ENCODE results near the gene GEMIN4. TPM values are rescaled to one million over a fixed set of nuclear protein-coding genes. Genes with fewer than 3 reads are reported as not detected.
"Not testable (repeated sequence)": the region's sequence is repeated elsewhere in the genome, so short reads cannot be mapped to it uniquely, and the experiment has no call there.

Gene GEMIN4
- polyA plus RNA-seq, 1 donor: 12.6 TPM

DNA sequence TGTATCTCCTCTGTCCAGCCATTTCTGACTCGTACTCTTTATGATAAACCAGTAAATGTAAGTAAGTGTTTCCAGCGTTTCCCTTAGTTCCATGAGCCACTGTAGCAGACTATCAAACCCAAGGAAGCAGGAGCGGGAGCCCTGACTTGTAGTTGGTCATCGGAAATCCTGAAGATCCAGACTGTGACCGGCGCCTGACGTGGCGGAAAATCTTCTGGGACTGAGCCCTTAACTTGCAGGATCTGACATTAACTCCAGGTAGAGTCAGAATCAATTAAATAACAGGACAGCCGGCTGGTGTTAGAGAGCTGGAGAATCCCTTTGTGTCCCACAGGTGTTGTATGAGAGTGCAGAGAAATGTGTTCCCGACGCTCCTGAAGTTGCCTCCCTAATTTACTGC, 26.0 kb upstream of the GEMIN4 start:
- DNase-seq (ENCODE audit: low read depth): no peak

DNA sequence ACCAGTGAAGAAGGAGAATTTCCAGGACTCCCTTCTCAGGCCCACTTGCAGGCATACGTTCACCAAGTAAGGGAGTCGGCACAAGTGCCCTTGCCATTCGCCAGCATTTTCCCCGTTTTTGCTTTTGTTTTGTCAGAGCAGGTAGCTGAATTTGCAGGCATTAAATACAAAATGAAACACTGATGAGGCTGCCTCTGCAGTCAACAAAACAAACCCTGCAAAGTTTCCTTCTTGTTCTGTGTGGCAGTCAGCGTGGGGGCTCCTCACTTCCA, 22.2 kb upstream of the GEMIN4 start:
- DNase-seq (ENCODE audit: low read depth): no peak

DNA sequence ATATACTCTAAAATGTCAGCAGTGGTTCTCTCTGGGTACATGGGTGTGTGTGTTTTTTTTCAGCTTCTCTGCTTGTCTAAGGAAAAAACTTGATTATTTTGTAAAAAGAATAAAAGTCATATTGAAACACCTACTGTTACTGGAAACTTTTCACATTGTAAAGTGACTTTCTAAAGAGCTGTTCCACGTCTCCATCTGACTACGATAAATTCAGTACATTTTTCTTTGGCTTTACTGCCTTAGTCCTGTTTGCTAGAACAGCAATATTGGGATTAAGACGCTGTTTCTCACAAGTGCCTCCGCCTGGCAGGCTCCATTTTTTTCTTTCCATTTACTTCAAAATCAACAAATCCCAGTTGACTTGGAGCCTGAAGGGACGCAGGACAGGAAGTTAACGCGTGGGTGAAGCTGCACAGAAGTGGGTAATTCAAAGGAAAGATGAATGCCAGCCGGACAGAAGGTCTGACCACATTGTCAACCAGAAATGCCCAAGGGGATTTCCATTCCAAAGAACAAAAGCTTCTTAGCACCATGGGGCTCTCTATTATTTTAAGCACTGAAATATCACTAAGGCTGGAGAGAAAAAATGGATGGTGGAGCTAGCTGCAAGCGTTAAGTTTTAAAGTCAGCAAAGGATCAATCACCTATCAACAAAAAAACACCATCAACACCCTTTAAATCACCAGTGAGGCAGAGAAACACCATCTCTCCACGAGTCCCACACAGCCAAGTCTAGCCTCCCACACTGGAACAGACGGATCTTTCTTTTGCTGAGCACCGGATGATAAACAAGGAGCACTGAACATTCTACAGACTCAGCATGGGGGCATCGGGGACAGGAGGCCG, 21.6 kb upstream of the GEMIN4 start:
- DNase-seq (ENCODE audit: low read depth): no peak

DNA sequence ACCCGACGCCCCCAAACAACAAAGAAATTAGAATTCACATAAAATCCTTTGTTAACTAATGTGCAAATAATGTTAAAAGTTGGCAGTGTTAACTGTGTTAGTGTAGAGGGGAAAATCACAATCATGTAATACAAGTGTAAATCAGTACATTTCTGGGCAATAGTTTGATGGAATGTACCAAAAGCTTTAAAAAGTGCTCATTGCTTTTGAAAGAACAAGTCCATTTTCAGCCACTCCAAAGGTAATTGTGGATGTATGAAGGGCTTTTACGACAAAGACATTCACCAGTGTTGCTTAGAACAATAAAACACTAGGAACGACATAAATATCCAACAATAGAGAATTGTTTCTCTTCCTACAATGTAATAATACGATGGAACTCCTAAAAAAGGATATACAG, 21.0 kb upstream of the GEMIN4 start:
- DNase-seq (ENCODE audit: low read depth): no peak

DNA sequence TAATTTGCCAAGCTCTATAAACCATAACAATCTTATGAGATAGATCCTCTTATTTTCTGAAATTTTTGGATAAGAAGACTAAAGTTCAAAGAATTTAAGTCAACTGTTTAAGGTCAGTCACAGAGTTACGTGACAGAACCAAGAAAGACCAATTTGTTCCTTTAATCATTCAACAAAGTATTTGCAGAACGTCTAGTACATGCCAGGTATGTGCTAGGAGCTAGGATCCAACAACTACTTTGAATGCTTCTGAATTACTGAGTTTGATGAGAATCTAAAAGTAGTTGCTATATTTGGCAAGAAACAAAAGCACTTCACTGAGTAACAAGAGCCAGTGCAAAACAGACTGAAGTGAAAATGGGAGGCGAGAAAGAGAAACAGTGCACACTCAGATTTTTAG, 15.0 kb upstream of the GEMIN4 start:
- no peak for DNase-seq (ENCODE audit: low read depth)

DNA sequence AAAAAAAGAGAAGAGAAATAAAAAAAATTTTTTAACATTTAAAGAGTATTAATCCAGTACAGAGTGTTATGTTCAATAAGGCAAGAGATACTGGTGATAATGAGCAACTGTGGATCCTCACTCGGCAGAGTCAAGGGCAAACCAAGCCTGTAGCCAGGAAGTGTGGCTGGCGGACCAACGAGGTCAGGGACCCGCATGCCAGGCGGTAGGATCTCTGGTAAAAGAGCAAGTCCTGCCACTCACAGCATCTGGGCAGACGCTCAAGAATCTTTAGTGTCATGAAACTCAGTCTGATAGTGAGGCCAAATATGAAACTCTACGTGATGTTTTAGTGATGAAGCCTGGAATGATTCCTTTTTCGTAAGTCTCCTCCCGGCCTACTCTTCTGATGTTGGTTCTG, 8.3 kb upstream of the GEMIN4 start:
- no peak for DNase-seq (ENCODE audit: low read depth)

DNA sequence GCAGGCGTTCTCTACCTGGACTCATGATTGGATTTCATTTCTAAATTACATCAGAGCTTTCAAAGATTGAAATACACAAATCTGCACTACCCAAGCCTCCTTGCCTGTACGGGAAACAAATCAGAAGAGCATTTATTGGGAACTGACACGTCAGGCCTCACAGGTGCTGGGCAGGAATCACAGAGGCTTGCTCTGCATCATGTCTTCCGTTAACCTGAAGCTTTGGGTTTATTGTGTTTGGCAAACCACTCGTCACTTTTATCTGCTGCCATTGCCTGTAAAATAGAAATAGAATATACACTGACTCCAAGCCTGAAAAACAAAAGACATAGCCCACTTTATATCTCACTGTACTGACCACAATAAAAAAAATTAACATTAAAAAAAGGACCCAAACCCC, 7.9 kb upstream of the GEMIN4 start:
- DNase-seq (ENCODE audit: low read depth): no peak

DNA sequence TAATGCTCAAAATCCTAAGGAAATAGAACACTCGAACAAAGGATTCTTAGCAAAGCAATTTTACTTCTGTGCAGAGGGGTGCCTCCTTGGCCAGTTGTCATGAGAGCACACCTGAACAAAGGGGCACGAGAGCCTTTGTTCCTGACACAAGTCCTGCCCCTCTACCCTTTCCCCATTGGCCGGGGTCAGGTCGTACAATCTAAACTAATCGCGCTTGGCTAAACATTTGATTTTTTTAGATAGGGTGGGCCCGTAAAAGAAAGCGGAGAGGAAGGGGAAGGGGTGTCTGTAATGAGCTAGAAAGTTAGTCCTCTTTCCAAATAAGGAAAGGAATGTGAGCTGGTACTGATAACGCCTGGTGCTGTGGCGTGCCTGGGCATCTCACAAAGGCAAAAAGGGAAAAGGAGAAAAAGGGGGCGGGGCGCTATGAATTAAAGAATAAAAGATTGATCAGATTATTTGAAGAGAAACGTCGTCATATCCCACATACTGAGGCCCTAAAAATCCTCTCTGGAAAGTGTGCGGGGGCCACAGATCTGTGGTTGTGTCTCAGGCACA, 4.0 kb upstream of the GEMIN4 start:
- DNase-seq (ENCODE audit: low read depth): not testable (repeated sequence)

DNA sequence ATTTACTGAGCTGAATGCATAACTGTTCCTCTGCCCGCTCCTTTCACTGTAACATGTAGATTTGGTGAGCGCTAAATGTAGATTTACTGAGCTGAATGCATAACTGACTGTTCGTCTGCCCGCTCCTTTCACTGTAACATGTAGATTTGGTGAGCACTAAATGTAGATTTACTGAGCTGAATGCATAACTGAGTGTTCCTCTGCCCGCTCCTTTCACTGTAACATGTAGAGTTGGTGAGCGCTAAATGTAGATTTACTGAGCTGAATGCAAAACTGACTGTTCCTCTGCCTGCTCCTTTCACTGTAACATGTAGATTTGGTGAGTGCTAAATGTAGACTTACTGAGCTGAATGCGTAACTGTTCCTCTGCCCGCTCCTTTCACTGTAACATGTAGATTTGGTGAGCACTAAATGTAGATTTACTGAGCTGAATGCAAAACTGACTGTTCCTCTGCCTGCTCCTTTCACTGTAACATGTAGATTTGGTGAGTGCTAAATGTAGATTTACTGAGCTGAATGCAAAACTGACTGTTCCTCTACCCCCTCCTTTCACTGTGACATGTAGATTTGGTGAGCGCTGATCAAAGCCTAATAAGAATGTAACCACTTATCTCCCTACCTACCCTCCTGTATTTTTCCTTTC, 3.4 kb upstream of the GEMIN4 start:
- DNase-seq (ENCODE audit: low read depth): not testable (repeated sequence)

DNA sequence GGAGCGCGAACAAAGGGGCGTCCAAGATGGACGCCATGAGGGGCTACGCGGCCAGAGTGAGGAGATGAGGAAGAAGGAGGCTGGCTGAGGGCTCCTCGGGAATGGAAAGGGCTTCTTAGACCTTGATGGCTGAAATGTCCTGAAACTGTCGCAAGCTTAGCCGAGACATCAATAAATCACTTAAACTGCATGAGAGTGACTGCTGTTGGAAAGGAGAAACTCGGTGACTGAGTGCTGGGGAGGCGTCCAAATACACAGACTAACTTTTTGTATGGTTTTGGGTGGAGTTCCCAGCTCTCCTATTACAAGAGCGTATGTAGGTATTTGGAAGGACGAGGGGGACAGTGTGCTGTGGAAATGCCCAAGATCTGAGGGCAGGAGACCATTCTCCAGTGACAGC, 1.4 kb upstream of the GEMIN4 start:
- DNase-seq (ENCODE audit: low read depth): no peak

DNA sequence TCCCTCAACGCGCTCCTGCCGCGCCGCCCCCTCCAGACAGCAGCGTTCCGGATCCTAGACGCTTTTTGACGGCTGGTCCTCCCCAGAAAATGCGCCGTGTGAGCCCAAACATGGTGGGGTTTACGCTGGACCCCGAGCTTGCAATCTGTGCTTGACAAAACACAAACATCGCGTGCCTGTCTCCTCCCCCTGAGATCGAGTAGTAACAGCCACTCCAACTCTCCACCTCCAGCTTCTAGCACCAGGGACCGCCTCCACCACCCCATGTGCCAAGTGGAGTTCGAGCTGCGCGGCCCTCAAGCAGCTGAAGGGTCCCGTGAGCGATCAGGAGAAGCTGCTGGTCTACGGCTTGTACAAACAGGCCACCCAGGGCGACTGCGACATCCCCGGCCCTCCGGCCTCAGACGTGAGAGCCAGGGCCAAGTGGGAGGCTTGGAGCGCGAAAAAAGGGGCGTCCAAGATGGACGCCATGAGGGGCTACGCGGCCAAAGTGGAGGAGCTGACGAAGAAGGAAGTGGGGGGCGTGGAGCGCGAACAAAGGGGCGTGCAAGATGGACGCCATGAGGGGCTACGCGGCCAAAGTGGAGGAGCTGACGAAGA, 656 bp upstream of the GEMIN4 start:
- DNase-seq (ENCODE audit: low read depth): no peak

DNA sequence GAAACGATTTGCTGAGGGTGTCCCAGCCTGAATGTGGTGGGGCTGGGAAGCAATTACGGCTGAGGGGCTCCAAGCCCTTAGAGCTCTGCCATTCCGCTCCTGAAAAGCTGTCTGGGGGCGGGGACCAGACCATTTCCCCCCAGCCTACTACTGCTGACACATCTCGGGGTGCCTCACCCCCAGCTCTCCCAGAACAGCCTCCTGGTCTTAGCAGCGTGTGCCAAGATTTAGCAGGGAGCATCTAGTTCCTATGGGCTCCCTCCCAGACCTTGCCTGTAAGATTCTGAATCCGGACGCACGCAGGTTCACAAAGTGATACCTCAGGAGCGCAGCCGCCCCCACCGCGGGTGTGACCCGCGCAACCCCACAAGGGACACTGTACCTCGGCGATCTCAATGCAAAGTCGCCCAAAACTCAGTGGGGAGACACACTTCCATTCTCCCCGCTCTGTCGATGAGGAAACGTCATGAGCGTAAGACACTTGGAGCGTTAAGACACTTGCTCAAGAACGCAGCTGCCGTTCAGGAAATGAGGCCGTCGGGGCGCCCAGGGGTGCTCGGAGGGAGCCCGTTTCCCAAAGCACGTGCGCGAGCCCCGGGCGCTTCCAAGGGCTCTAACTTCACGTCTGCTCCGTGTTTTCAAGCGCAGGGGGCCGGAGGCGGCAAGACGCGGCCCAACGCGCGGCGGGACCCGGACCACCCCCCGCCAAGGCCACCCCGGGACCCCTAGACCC, 629 bp downstream of the GEMIN4 start:
- DNase-seq (ENCODE audit: low read depth): no peak

DNA sequence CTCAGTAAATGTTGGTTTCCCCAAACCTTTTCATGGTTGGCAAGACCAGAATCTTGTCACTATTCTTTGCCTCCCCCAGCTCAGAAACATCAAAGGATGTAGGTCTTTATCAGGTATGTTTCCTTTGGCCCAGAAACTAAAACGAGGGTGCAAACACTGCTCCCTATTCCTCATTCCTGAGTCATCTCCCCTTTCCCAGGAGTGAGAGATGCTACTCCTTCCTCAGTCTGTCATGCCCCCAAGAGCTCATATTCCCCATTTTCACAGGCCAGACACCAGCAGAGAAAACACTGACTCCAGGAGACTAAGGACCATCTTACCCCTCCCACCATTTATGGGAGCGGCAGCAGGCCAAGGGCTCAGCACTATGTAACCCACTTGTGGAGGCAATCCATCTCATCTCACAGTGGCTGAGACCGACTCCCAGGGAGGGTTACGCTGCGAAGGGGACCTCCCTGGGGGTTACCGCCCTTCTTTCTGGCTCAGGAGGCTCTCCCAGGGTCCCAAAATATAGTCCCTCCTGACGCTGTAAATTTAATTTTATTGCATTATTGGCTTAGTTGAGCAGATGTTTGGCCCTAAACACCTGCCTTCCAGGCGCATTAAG, 1.5 kb downstream of the GEMIN4 start:
- DNase-seq (ENCODE audit: low read depth): no peak

DNA sequence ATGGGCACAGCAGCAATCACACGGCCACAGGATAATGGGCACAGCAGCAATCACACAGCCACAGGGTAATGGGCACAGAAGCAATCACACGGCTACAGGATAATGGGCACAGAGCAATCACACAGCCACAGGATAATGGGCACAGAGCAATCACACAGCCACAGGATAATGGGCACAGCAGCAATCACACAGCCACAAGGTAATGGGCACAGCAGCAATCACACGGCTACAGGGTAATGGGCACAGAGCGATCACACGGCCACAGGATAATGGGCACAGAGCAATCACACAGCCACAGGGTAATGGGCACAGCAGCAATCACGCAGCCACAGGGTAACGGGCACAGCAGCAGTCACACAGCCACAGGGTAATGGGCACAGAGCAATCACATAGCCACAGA, 2.7 kb downstream of the GEMIN4 start:
- not testable (repeated sequence) for DNase-seq (ENCODE audit: low read depth)

DNA sequence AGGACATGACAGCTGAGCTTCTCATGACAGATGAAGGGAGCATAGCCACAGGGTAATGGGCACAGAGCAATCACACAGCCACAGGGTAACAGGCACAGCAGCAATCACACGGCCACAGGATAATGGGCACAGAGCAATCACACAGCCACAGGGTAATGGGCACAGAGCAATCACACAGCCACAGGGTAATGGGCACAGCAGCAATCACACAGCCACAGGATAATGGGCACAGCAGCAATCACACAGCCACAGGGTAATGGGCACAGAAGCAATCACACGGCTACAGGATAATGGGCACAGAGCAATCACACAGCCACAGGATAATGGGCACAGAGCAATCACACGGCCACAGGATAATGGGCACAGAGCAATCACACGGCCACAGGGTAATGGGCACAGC, 3.5 kb downstream of the GEMIN4 start:
- DNase-seq (ENCODE audit: low read depth): not testable (repeated sequence)

DNA sequence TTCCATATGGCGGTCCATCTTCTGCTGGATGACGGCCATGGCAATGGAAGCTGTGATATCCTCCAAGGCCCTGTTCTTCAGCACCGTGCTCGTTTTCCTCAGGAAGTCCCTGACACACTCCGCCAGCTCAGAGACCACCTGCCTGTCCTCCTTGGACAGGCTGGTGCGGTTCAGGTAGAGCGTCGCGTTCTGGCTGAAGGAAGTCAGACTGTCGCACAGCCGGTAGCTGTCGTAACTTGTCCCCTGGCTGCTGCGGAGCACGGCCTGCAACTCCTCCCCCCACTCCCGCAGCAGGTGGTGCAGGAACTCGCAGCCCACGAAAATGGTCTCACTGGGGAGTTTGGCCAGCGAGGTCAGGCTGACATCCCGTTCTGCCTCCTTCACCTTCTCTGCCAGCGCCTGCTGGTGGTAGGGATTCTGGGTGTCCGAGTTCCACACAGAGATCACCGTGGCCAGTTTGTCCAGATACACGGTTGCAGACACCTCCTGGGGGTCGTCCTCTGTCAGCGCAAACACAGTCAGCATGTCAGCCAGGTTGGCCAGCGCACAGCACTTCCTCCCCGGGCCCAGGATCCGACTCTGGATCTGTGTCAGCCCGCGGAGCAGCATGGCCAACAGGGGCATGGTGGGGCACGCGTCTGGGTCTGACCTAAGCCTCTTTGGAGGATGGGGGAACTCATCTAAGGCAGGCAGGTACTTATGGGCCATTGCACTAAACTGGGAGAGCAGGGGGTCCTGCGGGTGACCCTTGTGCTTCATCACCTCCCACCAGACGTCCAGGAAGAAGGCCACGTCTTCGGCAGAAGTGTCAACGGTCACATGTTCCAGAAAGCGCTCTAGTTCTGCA, 5.1 kb downstream of the GEMIN4 start:
- no peak for DNase-seq (ENCODE audit: low read depth)

DNA sequence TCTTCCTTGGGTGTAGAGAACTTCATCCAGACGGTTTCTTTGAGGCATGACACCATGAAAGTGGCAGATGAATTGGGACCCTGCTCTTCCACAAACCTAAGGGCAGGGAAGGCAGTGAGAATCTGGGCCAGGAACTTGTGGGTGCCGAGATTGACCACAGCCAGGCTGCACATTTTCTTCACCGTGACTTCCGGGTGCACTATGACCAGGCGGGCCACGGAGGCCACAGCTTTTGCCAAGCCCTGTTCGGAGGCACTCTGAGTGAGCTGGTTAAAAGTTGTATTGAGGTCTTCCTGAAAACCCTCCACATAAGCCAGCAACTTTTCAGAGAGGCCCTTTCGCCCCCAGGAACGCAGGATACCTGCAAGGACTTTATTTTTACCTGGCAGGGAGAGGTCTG, 5.9 kb downstream of the GEMIN4 start:
- DNase-seq (ENCODE audit: low read depth): no peak

DNA sequence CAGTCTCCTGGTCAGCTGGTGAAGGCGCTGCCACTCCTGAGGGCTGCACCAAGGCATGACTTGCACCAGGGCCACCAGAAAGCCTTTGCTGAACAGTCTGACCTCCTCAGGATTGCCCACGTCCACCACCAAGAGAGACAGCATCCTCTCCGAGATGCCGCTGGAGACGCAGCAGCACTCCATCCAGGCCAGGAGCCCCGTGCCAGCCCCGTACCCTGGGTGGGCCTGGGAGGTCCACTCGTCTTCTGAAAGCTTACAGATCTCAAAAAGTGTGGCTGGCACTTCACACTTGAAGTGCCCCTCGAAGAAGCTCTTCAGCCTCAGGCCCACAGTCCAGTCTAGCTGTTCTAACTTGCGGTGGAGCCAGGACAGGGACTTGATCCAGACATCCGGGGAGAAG, 6.7 kb downstream of the GEMIN4 start:
- DNase-seq (ENCODE audit: low read depth): no peak

DNA sequence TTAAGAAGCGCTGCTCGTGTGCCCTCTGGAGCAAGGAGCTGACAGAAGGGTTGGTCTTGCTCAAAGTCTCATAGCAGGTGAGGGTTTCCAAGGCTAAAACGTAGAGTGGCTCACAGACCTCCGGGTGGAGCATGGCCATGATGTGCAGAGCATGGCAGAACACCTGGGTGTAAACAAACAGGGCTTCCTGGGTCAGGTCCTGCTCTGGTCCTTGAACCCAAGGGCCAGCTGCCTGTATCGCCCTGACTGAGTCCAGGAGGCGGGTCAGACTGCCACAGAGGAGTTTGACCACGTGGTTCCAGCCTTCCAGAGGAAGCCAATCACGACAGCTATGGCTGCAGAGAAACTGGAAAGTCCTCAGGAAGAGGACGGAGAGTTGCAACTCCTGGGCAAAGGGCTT, 7.1 kb downstream of the GEMIN4 start:
- no peak for DNase-seq (ENCODE audit: low read depth)

DNA sequence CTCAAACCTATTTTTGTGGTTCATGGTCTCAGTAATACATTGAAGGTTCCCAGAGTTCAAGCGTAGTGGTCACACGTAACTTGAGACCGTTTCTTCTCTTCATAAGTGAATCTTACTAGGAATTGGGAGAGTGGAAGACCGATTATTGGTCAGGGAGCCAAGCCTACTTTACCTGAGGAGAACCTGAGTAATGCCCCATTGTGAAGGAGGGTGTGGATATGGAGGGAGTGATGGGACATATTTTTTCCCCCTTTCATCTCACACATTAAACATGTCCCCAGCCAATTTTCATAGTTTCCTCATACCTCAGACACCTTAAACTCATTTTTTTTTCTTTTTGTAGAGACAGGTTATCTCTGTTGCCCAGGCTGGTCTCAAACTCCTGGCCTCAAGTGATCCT, 8.9 kb downstream of the GEMIN4 start:
- DNase-seq (ENCODE audit: low read depth): no peak
